Ovary (tissue), 1 donor: ENCODE data around the gene ARSJ.

Experiments used
- EP300 ChIP-seq: sonication (generic); formaldehyde crosslinking; IDR thresholded peaks from one replicate; pipeline ENCODE4 v1.6.1; 2017; ENCODE audit warnings: antibody characterized with exemption
- POLR2A ChIP-seq: fragments of 450-650 bp; IDR thresholded peaks from one replicate; pipeline ENCODE4 v1.6.1; 2017; ENCODE audit warnings: antibody characterized with exemption, mild to moderate bottlenecking, moderate library complexity

GRCh38 chr4:113880240-113881028, 99.0 kb downstream of the ARSJ start:
- TF ChIP-seq POLR2A (no peak), EP300 (no peak)
